Skeletal muscle tissue (tissue), 4 donors: Measurements from ENCODE around the gene AVP. TPM values are rescaled to one million over a fixed set of nuclear protein-coding genes. Genes with fewer than 3 reads are reported as not detected.
A peak's percentile ranks its signal among the peaks of the same experiment; 100 is the strongest.

Experiments used
- H3K27ac ChIP-seq: one replicate; pipeline ENCODE4 v1.7.0; 2013; ENCODE audit warnings: mild to moderate bottlenecking, low read depth, low read length, inconsistent platforms
- H3K27me3 ChIP-seq, 3 donors: one replicate each; pipeline ENCODE4 v1.7.0; 2013; ENCODE audit warnings: low read length in 3 of 3; ENCODE audit not compliant: control insufficient read depth in 3 of 3, insufficient read depth in 3 of 3
- H3K36me3 ChIP-seq, 3 donors: one replicate each; pipeline ENCODE4 v1.7.0; 2013; ENCODE audit warnings: low read length in 3 of 3; ENCODE audit not compliant: control insufficient read depth in 3 of 3, insufficient read depth in 3 of 3
- H3K4me1 ChIP-seq, 3 donors: one replicate each; pipeline ENCODE4 v1.7.0; 2013; ENCODE audit warnings: low read length in 3 of 3, mild to moderate bottlenecking in 3 of 3; ENCODE audit not compliant: control insufficient read depth in 3 of 3, insufficient read depth in 3 of 3
- H3K4me3 ChIP-seq, 3 donors: one replicate each; pipeline ENCODE4 v1.7.0; 2013; ENCODE audit warnings: low read length in 3 of 3
- H3K9ac ChIP-seq, 3 donors: one replicate each; pipeline ENCODE4 v1.7.0; 2013; ENCODE audit warnings: low read length in 3 of 3, mild to moderate bottlenecking in 3 of 3, moderate library complexity in 2 of 3, low read depth in 1 of 3
- H3K9me3 ChIP-seq, 3 donors: one replicate each; pipeline ENCODE4 v1.7.0; 2013; ENCODE audit warnings: low read length in 3 of 3; ENCODE audit not compliant: control insufficient read depth in 3 of 3
- total RNA-seq: library from RNA; depleted of rRNA; stranded (reverse); fragments of >200 nt; gene quantifications from one replicate; pipeline ENCODE4 v1.2.3, GENCODE V29; 2014
- donor health status: Osteomylitis.

The AVP gene
- total RNA-seq, 1 donor from 2014 or later, result not detected

GRCh38 chr20:3101737-3102574 is 17.4 kb upstream of the AVP start:
- Histone ChIP-seq H3K27ac (no peak overlapping the region), H3K4me1 (peaks cover 0 to 15% (median 0%) of the 10 kb centered on the region in 3 donors), H3K9me3 (no peaks in the 10 kb centered on the region), H3K4me3 (peak overlapping the region in 1 of 3 donors; percentile 17), H3K9ac (no peak overlapping the region), H3K27me3 (peaks cover 0 to 3% (median 0%) of the 10 kb centered on the region in 3 donors), H3K36me3 (peaks cover 0 to 3% (median 0%) of the 10 kb centered on the region in 3 donors)

DNA sequence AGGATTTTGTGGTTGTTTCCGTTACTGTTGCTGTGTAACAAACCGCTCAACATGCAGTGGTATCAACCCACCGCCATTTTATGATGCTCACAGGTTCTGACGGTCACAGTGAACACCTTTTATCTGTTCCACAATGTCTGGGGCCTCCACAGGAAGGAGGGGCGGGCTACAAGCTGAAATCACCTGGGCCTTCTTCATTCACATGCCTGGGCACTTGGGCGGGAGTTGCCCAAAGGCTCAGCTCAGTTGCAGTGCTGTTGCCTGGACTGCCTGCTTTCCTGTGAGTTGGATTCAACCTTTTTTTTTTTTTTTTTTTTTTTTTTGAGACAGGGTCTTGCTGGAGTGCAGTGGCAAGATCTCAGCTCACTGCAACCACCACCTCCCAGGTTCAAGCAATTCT is 16.7 kb upstream of the AVP start:
- H3K4me3 ChIP-seq, result no peak overlapping the region
- no peak overlapping the region for H3K27ac ChIP-seq
- H3K9ac ChIP-seq, result no peak overlapping the region
- H3K4me1 ChIP-seq, result peaks cover 0 to 15% (median 0%) of the 10 kb centered on the region in 3 donors
- no peaks in the 10 kb centered on the region for H3K36me3 ChIP-seq
- no peaks in the 10 kb centered on the region for H3K9me3 ChIP-seq
- peaks cover 0 to 3% (median 0%) of the 10 kb centered on the region in 3 donors for H3K27me3 ChIP-seq

DNA sequence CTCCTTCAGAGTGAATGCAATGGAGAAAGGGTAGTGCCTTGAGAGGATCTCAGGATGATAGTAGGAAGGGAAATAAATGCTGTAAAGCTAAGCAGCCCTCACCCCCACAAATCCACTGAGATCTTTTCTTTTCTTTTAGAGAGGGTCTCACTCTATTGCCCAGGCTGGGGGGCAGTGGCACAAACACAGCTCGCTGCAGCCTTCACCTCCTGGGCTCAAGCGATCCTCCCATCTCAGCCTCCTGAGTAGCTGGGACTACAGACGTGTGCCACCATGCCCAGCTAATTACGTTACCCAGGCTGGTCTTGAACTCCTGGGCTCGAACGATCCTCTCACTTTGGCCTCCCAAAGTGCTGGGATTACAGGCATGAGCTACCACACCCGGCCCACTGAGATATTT is 16.0 kb upstream of the AVP start:
- Histone ChIP-seq H3K4me1 (peaks cover 0 to 15% (median 0%) of the 10 kb centered on the region in 3 donors), H3K27me3 (peaks cover 0 to 3% (median 0%) of the 10 kb centered on the region in 3 donors), H3K9ac (no peak overlapping the region), H3K27ac (no peak overlapping the region), H3K9me3 (no peaks in the 10 kb centered on the region), H3K4me3 (no peak overlapping the region), H3K36me3 (no peaks in the 10 kb centered on the region)

GRCh38 chr20:3094848-3095629 is 10.5 kb upstream of the AVP start:
- Histone ChIP-seq H3K9me3 (no peaks in the 10 kb centered on the region), H3K27me3 (peaks cover 19 to 25% (median 24%) of the 10 kb centered on the region in 3 donors), H3K9ac (no peak overlapping the region), H3K4me3 (no peak overlapping the region), H3K4me1 (no peaks in the 10 kb centered on the region), H3K27ac (no peak overlapping the region), H3K36me3 (no peaks in the 10 kb centered on the region)

GRCh38 chr20:3093861-3094361 is 9.4 kb upstream of the AVP start:
- Histone ChIP-seq H3K9me3 (no peaks in the 10 kb centered on the region), H3K4me1 (no peaks in the 10 kb centered on the region), H3K4me3 (no peak overlapping the region), H3K9ac (no peak overlapping the region), H3K27me3 (peaks cover 23 to 26% (median 25%) of the 10 kb centered on the region in 3 donors), H3K27ac (no peak overlapping the region), H3K36me3 (no peaks in the 10 kb centered on the region)

DNA sequence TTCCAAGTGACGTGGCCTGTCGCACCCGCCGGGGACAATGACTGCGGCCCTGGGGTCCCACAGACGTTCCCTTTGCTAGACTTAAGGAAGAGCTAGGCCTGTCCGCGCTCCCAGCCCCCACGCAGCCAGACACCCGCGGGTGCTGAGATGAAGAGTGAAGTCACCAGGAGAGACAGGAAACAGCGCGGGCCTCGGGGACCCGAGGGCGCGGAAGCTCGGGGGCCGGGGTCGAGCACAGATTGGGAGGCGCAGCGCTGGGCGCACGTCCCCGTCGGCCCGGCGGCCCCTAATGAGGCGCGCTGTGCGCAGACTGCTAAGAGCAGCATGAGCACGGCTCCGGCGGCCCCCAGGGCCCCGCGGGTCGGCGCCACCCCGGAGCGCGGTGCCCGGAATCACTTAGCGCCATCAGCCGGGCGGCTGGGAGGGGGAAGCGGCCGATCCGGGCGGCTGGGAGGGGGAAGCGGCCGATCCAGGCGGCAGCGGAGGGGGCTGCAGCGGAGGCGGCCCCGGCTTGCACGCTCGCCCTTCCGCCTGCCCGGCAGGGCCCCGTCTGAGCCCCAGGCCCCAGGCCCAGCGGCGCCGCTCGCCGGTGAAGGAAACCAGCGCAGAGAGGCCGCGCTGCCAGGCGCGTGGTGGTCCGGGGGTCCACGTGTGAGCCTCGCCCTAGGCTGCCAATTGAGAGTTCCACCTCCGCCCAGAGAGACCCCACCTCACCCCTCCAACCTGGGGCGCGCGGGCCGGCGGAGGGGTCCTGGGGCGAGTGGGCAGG is 8.3 kb upstream of the AVP start:
- Histone ChIP-seq H3K4me1 (no peaks in the 10 kb centered on the region), H3K27ac (no peak overlapping the region), H3K27me3 (peaks cover 23 to 26% (median 25%) of the 10 kb centered on the region in 3 donors), H3K9me3 (no peaks in the 10 kb centered on the region), H3K4me3 (peak overlapping the region in 1 of 3 donors; percentile 35), H3K9ac (no peak overlapping the region), H3K36me3 (no peaks in the 10 kb centered on the region)

DNA sequence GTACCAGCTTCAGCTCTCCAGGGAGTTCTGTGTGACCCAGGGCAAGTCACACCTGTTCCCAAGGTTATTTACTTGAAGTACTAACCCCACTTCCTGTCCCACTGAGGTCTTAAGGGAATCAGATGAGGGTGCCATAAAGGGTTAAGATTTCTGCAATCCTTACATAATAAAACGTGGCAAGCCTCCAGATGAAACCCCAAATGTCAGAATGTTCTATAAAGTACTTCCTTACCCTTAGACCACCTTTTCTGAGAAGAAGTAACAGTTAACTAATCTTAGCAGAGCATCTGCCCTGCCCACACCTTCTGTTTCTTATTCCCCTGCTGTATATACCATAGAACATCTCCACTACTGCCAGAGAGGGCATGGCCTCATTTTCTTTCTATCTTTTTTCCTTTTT is 6.0 kb upstream of the AVP start:
- no peaks in the 10 kb centered on the region for H3K9me3 ChIP-seq
- no peak overlapping the region for H3K4me3 ChIP-seq
- H3K27me3 ChIP-seq, result peaks cover 23 to 26% (median 25%) of the 10 kb centered on the region in 3 donors
- no peak overlapping the region for H3K9ac ChIP-seq
- no peak overlapping the region for H3K27ac ChIP-seq
- no peaks in the 10 kb centered on the region for H3K36me3 ChIP-seq
- H3K4me1 ChIP-seq, result no peaks in the 10 kb centered on the region

GRCh38 chr20:3088031-3088430 is 3.5 kb upstream of the AVP start:
- Histone ChIP-seq H3K4me3 (no peak overlapping the region), H3K27ac (no peak overlapping the region), H3K9ac (no peak overlapping the region), H3K4me1 (no peaks in the 10 kb centered on the region), H3K36me3 (no peaks in the 10 kb centered on the region), H3K27me3 (peaks cover 26 to 34% (median 30%) of the 10 kb centered on the region in 3 donors), H3K9me3 (no peaks in the 10 kb centered on the region)

- no peak overlapping the region for H3K27ac ChIP-seq
- H3K4me3 ChIP-seq, result no peak overlapping the region
- peaks cover 28 to 34% (median 33%) of the 10 kb centered on the region in 3 donors for H3K27me3 ChIP-seq
- H3K36me3 ChIP-seq, result no peaks in the 10 kb centered on the region
- peaks cover 7 to 13% (median 7%) of the 10 kb centered on the region in 3 donors for H3K4me1 ChIP-seq
- no peaks in the 10 kb centered on the region for H3K9me3 ChIP-seq
- H3K9ac ChIP-seq, result no peak overlapping the region
Measured at GRCh38 chr20:3085571-3086072, 1.1 kb upstream of the AVP start.
